H9 (cell line): ENCODE results near the gene PAK5. TPM values are rescaled to one million over a fixed set of nuclear protein-coding genes. Genes with fewer than 3 reads are reported as not detected.

Source experiments
- DNase-seq: peaks from one replicate; pipeline ENCODE4 v3.0.0-alpha.2; 2017
- H2AFZ ChIP-seq: one replicate; pipeline ENCODE4 v1.6.1; 2013; ENCODE audit warnings: mild to moderate bottlenecking, low read length, control low read depth, moderate library complexity
- H2AK5ac ChIP-seq: 2 replicates; pipeline ENCODE4 v1.6.1; 2013; ENCODE audit warnings: low read length, control low read depth, mixed read lengths; ENCODE audit not compliant: insufficient read length
- H2BK120ac ChIP-seq: one replicate; pipeline ENCODE4 v1.6.1; 2013; ENCODE audit warnings: low read depth, mild to moderate bottlenecking, low read length, control low read depth, inconsistent platforms; ENCODE audit not compliant: poor library complexity, severe bottlenecking
- H2BK12ac ChIP-seq: 2 replicates; pipeline ENCODE4 v1.6.1; 2013; ENCODE audit warnings: low read length, control low read depth, mixed read lengths, low read depth; ENCODE audit not compliant: insufficient read length
- H2BK15ac ChIP-seq: 2 replicates; pipeline ENCODE4 v1.6.1; 2013; ENCODE audit warnings: low read depth, low read length, control low read depth
- H2BK20ac ChIP-seq: one replicate; pipeline ENCODE4 v1.6.1; 2013; ENCODE audit warnings: low read depth, mild to moderate bottlenecking, low read length, control low read depth, inconsistent platforms; ENCODE audit not compliant: poor library complexity, severe bottlenecking
- H2BK5ac ChIP-seq: 2 replicates; pipeline ENCODE4 v1.6.1; 2013; ENCODE audit warnings: low read length, control low read depth, mixed read lengths; ENCODE audit not compliant: insufficient read length
- H3K14ac ChIP-seq: 2 replicates; pipeline ENCODE4 v1.6.1; 2013; ENCODE audit warnings: low read length, control low read depth; ENCODE audit not compliant: insufficient read depth
- H3K18ac ChIP-seq: 2 replicates; pipeline ENCODE4 v1.6.1; 2013; ENCODE audit warnings: low read depth, mild to moderate bottlenecking, mixed read lengths, low read length, control low read depth; ENCODE audit not compliant: insufficient read length
- H3K23ac ChIP-seq: 2 replicates; pipeline ENCODE4 v1.6.1; 2013; ENCODE audit warnings: low read length, control low read depth, mixed read lengths, low read depth; ENCODE audit not compliant: insufficient read length
- H3K23me2 ChIP-seq: 2 replicates; pipeline ENCODE4 v1.6.1; 2013; ENCODE audit warnings: low read depth, mild to moderate bottlenecking, mixed read lengths, low read length, control low read depth; ENCODE audit not compliant: insufficient read length, poor library complexity, severe bottlenecking
- H3K27ac ChIP-seq: 2 replicates; pipeline ENCODE4 v1.5.1; 2013; ENCODE audit warnings: low read length, control low read depth, mixed read lengths, low read depth; ENCODE audit not compliant: insufficient read length
- H3K27me3 ChIP-seq: 2 replicates; pipeline ENCODE4 v1.6.1; 2013; ENCODE audit warnings: low read length, control low read depth, inconsistent platforms; ENCODE audit not compliant: insufficient read depth
- H3K4ac ChIP-seq: 2 replicates; pipeline ENCODE4 v1.6.1; 2013; ENCODE audit warnings: low read depth, mild to moderate bottlenecking, control low read depth, inconsistent platforms, low read length, moderate library complexity
- H3K4me1 ChIP-seq: 2 replicates; pipeline ENCODE4 v1.6.1; 2013; ENCODE audit warnings: low read length, control low read depth, inconsistent platforms; ENCODE audit not compliant: insufficient read depth
- H3K4me2 ChIP-seq: 2 replicates; pipeline ENCODE4 v1.6.1; 2013; ENCODE audit warnings: low read length, control low read depth, mixed read lengths; ENCODE audit not compliant: insufficient read length, insufficient read depth
- H3K56ac ChIP-seq: 2 replicates; pipeline ENCODE4 v1.6.1; 2013; ENCODE audit warnings: low read depth, mild to moderate bottlenecking, mixed read lengths, low read length, control low read depth; ENCODE audit not compliant: insufficient read length
- H3K79me1 ChIP-seq: 2 replicates; pipeline ENCODE4 v1.6.1; 2013; ENCODE audit warnings: low read depth, mild to moderate bottlenecking, moderate library complexity, low read length, control low read depth, inconsistent platforms; ENCODE audit not compliant: insufficient read depth, poor library complexity, severe bottlenecking
- H3K79me2 ChIP-seq: 2 replicates; pipeline ENCODE4 v1.6.1; 2013; ENCODE audit warnings: low read length, control low read depth, inconsistent platforms; ENCODE audit not compliant: insufficient read depth
- H3K9ac ChIP-seq: 2 replicates; pipeline ENCODE4 v1.6.1; 2013; ENCODE audit warnings: low read length, control low read depth, mixed read lengths; ENCODE audit not compliant: insufficient read length; ENCODE audit errors: extremely low read depth
- H3K9me3 ChIP-seq: one replicate; pipeline ENCODE4 v1.6.1; 2013; ENCODE audit warnings: low read depth, low read length, inconsistent platforms; ENCODE audit not compliant: control insufficient read depth
- H3T11ph ChIP-seq: one replicate; pipeline ENCODE4 v1.6.1; 2013; ENCODE audit warnings: mild to moderate bottlenecking, low read length, control low read depth, inconsistent platforms
- H4K20me1 ChIP-seq: one replicate; pipeline ENCODE4 v1.6.1; 2013; ENCODE audit not compliant: control insufficient read depth, insufficient read length, insufficient read depth
- H4K5ac ChIP-seq: 2 replicates; pipeline ENCODE4 v1.6.1; 2013; ENCODE audit warnings: low read depth, mild to moderate bottlenecking, mixed read lengths, low read length, control low read depth; ENCODE audit not compliant: insufficient read length
- H4K8ac ChIP-seq: replicated peaks from 2 replicates; pipeline ENCODE4 v1.6.1; 2013; ENCODE audit warnings: low read length, control low read depth, mixed read lengths, low read depth; ENCODE audit not compliant: insufficient read length
- H4K91ac ChIP-seq: 2 replicates; pipeline ENCODE4 v1.6.1; 2013; ENCODE audit warnings: low read depth, mild to moderate bottlenecking, moderate library complexity, mixed read lengths, low read length, control low read depth; ENCODE audit not compliant: insufficient read length
- H3K27ac Mint-ChIP-seq, 3 experiments: 2 replicates in 2 of 3; 3 replicates in 1 of 3; pipeline ENCODE4 v1.8.0; 2020 to 2021; ENCODE audit warnings: mixed read lengths in 3 of 3, mild to moderate bottlenecking in 1 of 3, moderate library complexity in 1 of 3
- H3K27me3 Mint-ChIP-seq: 2 replicates; pipeline ENCODE4 v1.8.0; 2021; ENCODE audit warnings: low read depth, mild to moderate bottlenecking, moderate library complexity, mixed read lengths
- H3K36me3 Mint-ChIP-seq, 3 experiments: 2 replicates in 2 of 3; 3 replicates in 1 of 3; pipeline ENCODE4 v1.8.0; 2020 to 2021; ENCODE audit warnings: low read depth in 3 of 3, mixed read lengths in 3 of 3; ENCODE audit not compliant: insufficient read depth in 1 of 3
- H3K4me1 Mint-ChIP-seq, 2 experiments: 2 replicates each; pipeline ENCODE4 v1.8.0; 2020; ENCODE audit warnings: mixed read lengths in 2 of 2
- H3K4me3 Mint-ChIP-seq, 2 experiments: 2 replicates in 1 of 2; 3 replicates in 1 of 2; pipeline ENCODE4 v1.8.0; 2020 to 2021; ENCODE audit warnings: mild to moderate bottlenecking in 2 of 2, mixed read lengths in 2 of 2, moderate library complexity in 1 of 2
- H3K9me3 Mint-ChIP-seq, 2 experiments: 2 replicates in 1 of 2; 3 replicates in 1 of 2; pipeline ENCODE4 v1.8.0; 2020; ENCODE audit warnings: mild to moderate bottlenecking in 2 of 2, mixed read lengths in 2 of 2, moderate library complexity in 1 of 2
- CTCF ChIP-seq: fragments of 200-600 bp; sonication (generic); conservative IDR thresholded peaks from 3 replicates; pipeline ENCODE4 v1.8.0; 2021; ENCODE audit warnings: antibody characterized with exemption, mild to moderate bottlenecking
- WGBS: extraction: QIAGEN DNeasy Blood & Tissue Kit; methylation state at CpG from one replicate; pipeline ENCODE4 v1.1.7; 2013; ENCODE audit warnings: missing lambda C conversion rate, low lambda C conversion rate, mixed read lengths; ENCODE audit not compliant: insufficient read length; ENCODE audit errors: extremely low coverage; 5-methylcytosine and 5-hydroxymethylcytosine counted together
- total RNA-seq: library from RNA; stranded (reverse); gene quantifications from 2 replicates; pipeline ENCODE4 v1.2.1, GENCODE V29; 2021

PAK5 gene
- total RNA-seq, 1 experiment from 2014 or later, result 0.20 TPM

- no peak overlapping the region for H2BK15ac ChIP-seq
- H4K5ac ChIP-seq, result no peak overlapping the region
- Mint-ChIP-seq H3K4me3 (no peak overlapping the region), H3K9me3 (peaks cover 2 to 4% of the 10 kb centered on the region in 2 experiments; a peak in 4 of 5 replicates), H3K27me3 (no peaks in the 10 kb centered on the region; the same call in 1 of the 2 replicates), H3K36me3 (peaks cover 2 to 4% (median 3%) of the 10 kb centered on the region in 3 experiments; a peak in 4 of 7 replicates), H3K4me1 (no peaks in the 10 kb centered on the region), H3K27ac (no peak overlapping the region)
- no peaks in the 10 kb centered on the region for H3K23me2 ChIP-seq
- no peak overlapping the region for H3K27ac ChIP-seq
- no peaks in the 10 kb centered on the region for H3K79me1 ChIP-seq
- H4K91ac ChIP-seq, result no peak overlapping the region
- H3K18ac ChIP-seq, result no peak overlapping the region
- no peak overlapping the region for H2BK120ac ChIP-seq
- no peak overlapping the region for H2BK5ac ChIP-seq
- H2AFZ ChIP-seq, result no peak overlapping the region
- DNase-seq, result no peak
- no peaks in the 10 kb centered on the region for H3K27me3 ChIP-seq
- no peaks in the 10 kb centered on the region for H3K4me1 ChIP-seq
- no peak overlapping the region for H2BK20ac ChIP-seq
- H4K8ac ChIP-seq, result no peak overlapping the region
- no peak overlapping the region for H3K23ac ChIP-seq
- no peak overlapping the region for H2BK12ac ChIP-seq
- WGBS, result no CpG with 5 or more reads among the region's 1 CpG
- no peaks in the 10 kb centered on the region for H3K9me3 ChIP-seq
- no peak for TF ChIP-seq CTCF
- H3T11ph ChIP-seq, result no peak overlapping the region
- H3K79me2 ChIP-seq, result no peaks in the 10 kb centered on the region
- H3K4me2 ChIP-seq, result no peak overlapping the region
- H2AK5ac ChIP-seq, result no peak overlapping the region
- no peak overlapping the region for H3K4ac ChIP-seq
- no peaks in the 10 kb centered on the region for H4K20me1 ChIP-seq
- no peak overlapping the region for H3K56ac ChIP-seq
- H3K9ac ChIP-seq, result no peak overlapping the region
- no peak overlapping the region for H3K14ac ChIP-seq
These were observed 203.1 kb downstream of the PAK5 start for GRCh38 chr20:9635750-9636149.
